Renal cortical epithelial cell (primary cell): Measurements from ENCODE around the gene AHCYL1. TPM values are rescaled to one million over a fixed set of nuclear protein-coding genes. Genes with fewer than 3 reads are reported as not detected.

Experiments used
- DNase-seq: peaks from one replicate; pipeline ENCODE4 v3.0.0-alpha.2; 2011; ENCODE audit warnings: low read depth
- total RNA-seq: library from RNA; depleted of rRNA; stranded (reverse); fragments of >200 nt; gene quantifications from 2 replicates; pipeline ENCODE4 v1.2.3, GENCODE V29; 2014

The AHCYL1 gene
- total RNA-seq, 1 donor from 2014 or later, result 120 TPM

- no peak for DNase-seq
These were observed 7.8 kb upstream of the AHCYL1 start for GRCh38 chr1:109976762-109977161.

DNA sequence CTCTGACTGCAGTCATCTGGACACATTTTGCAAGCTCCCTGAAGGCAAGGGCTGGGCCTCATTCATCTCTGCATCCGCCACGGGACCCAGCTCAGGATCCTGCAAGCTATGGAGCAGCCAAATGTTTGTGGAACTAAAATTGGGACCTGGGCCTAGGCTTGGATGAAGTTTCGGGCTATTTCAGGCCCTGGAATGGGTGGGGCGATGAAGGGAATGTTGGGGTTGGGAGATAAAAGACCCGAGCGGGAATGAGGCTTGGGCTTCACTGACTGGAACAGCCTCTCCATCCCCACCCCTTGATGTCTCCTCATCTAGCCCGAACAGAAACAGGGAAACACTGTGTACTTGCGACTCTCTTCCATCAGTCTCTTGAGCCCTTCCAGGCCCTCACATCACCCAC lies 7.3 kb upstream of the AHCYL1 start:
- DNase-seq, result no peak

GRCh38 chr1:109977657-109978378 lies 6.7 kb upstream of the AHCYL1 start:
- no peak for DNase-seq

- no peak for DNase-seq
These were observed 5.6 kb upstream of the AHCYL1 start for GRCh38 chr1:109978761-109979488.

DNA sequence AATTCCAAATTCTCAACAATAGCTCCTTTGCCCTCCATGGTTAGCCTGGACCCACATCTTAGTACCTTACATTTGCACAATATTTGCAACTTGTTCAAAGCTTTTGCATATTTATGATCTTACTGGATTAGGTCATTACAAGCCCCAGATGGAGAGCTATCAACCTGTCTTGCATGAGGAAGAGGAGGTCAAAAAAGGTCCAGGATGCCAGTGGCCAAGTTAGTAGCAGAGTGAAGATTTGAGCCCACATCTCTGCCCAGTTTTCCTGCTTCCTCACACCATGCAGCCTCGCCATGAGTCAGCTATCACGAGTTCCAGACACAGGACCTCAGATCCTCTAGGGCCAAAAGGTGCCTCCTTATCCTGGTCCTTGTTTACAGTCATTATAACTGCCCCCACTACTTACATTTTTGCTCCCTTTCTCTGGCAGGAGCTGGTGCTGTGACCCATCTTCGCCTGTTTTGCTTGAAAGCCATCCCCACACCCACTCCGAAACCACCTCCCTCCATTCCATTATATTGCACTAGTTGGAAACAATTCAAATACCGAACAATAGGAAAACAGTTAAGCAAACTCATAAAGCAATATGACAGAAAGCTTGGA lies 5.0 kb upstream of the AHCYL1 start:
- peak; percentile 77 for DNase-seq

DNA sequence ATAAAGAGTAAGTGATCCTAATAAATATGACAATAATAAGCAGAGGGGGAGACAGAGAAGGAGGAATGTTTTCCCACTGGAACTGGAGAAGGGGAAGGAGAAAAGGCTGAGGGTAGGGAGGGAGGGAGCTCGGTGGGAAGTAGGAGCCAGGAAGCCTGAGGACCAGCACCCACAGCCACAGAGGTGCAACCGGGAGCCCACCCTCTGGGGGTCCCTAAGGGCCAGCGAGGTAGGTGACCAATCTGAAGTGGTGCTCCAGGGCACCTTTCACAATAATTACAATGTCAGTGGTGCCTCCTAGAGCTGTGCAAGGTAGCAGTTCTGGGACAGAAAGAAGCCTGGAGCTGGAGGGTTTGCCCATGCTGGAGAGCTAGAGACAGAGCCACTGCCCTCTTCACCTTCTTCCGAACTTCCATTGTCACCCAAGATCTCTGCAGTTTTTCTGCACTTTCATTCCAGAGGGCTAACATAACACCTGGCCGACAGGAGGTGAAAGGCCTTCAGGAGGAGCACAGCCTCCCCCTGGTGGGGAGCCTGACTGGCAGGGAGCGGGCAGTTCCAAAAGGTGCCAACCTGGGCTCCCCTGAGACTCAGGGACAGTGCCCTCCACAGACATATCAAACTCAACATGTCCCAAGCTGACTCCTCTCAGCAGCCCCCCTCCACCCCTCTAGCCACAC lies 4.1 kb upstream of the AHCYL1 start:
- DNase-seq, result no peak

GRCh38 chr1:109981004-109981335 lies 3.6 kb upstream of the AHCYL1 start:
- DNase-seq, result no peak

- no peak for DNase-seq
These were observed 980 bp upstream of the AHCYL1 start for GRCh38 chr1:109983380-109984189.

DNA sequence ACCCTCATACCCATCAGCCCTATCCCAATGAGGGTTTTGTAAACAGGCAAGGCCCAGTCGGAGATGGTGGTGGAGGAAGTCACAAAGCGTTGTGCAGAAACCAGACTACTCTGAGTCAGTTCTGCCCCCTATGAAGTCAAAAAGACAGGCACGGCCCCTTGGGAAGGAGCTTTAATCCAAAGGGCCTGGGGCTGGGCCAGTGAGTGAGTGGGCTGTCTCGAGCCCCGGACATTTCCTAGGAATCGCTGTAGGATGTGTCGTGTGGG lies 442 bp upstream of the AHCYL1 start:
- DNase-seq, result no peak

- DNase-seq, result no peak
These were observed 885 bp downstream of the AHCYL1 start for GRCh38 chr1:109985247-109986053.

DNA sequence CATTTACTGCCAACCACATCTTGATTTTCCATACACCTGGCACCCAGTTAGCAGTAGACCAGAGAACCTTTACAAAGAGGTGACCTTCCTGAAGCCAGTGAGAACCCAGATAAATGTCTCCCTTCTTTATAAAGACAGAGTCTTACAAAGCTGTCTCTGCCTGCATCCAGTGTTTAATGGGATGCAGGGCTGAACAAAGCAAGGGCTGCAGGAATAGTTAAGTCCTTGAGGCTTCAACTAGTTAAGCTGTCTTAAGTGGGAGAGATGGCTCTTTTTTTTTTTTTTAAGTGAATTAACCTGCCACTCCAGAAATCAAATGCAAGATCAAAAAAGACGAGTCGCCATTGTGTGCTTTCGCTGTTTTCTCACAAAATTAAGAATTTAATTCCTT lies 1.5 kb downstream of the AHCYL1 start:
- DNase-seq, result no peak

DNA sequence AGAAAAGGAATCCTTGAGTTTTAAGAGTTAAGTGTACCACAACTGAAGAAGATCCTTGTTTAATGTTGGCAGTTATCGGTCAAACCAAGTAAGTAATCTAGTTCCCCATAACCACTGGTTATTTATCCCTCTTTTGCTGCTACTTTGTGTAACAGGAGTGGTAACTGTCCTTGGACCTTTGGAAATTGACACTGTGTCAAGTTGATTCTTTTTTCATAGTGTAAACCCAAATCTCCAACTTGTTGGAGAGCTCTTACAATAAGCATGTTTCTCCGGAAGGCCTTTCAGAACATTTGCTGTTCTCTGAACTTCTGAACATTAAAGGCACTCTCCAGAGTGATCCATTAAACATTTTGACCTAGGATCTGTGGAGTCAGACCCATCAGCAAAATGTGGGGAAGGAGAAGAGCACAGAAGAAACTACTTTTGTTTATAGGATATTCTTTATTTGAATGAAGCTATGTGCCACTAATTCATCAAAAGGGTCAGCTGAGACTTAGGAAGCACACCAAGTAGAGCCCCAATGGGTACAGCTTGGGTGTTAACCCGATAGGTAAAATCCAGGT lies 3.9 kb downstream of the AHCYL1 start:
- DNase-seq, result no peak

- peak; percentile 73 for DNase-seq
These were observed 5.1 kb downstream of the AHCYL1 start for GRCh38 chr1:109989506-109990301.

DNA sequence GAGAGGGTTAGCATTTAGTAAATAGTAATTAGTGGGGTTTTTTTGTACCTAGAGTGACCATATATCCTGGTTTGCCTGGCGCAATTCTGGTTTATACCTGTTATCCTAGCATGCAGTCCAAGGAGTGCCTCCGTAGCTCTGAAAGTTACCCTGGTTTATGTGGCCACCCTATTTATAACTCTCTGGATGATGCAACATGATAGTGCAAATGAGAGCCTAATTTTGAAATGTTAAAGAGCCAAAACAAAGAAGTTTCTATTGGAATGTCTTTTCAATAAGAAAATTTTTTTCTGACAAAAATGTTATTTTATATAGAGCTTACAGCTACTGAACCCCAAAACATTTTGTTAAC lies 5.7 kb downstream of the AHCYL1 start:
- no peak for DNase-seq

- DNase-seq, result no peak
These were observed 6.9 kb downstream of the AHCYL1 start for GRCh38 chr1:109991400-109991925.

GRCh38 chr1:109993885-109994284 lies 9.3 kb downstream of the AHCYL1 start:
- DNase-seq, result no peak

DNA sequence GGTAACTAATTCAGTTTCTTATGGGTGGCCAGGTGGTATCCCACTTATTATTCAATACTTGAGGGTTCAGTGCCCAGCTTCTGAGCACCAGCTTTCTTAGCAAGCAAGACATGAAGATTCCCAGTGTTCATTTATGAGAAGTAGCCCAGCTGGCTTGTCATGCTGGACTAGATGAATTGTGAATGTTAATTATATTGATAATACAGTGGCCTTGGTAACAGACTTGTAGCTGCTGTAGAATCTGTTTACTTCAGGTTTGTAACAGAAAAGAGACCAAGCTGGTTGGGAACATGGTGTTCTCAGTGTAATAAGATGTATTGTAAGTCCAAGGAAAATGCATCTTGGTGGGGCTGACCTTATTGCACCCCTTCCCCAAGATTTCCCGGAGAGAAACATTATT lies 10.1 kb downstream of the AHCYL1 start:
- no peak for DNase-seq

GRCh38 chr1:109995536-109995935 lies 11.0 kb downstream of the AHCYL1 start:
- DNase-seq, result peak; percentile 60

DNA sequence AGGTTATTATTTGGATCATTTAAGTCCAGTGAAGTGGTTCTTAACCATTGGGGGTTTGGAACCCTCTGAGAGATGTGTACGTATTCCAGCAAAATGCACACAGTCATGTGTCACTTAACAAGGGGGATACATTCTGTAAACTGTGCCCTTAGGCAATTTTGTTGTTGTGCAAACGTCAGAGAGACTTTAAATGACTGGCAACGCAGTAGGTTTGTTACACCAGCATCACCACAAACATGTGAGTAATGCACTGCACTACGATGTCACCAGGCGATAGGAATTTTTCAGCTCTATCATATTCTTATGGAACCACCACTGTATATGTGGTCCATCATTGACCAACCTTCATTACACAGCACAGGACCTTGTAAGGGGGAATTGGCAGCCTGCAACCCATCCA lies 11.9 kb downstream of the AHCYL1 start:
- DNase-seq, result peak; percentile 71
